Endothelial cell of umbilical vein (primary cell): ENCODE results near the gene ANKRD33B.

Experiments
- EZH2 ChIP-seq: IDR thresholded peaks from 2 replicates; pipeline ENCODE4 v1.6.1; 2012; ENCODE audit warnings: borderline replicate concordance, low read depth, mild to moderate bottlenecking, moderate library complexity, low read length, inconsistent platforms; ENCODE audit not compliant: severe bottlenecking
- FOS ChIP-seq: IDR thresholded peaks from 2 replicates; pipeline ENCODE4 v1.6.1; 2011; ENCODE audit warnings: mild to moderate bottlenecking, low read length, moderate library complexity, borderline replicate concordance; ENCODE audit not compliant: insufficient read depth
- GATA2 ChIP-seq: IDR thresholded peaks from 2 replicates; pipeline ENCODE4 v1.7.0; 2011; ENCODE audit warnings: low read depth, mild to moderate bottlenecking, moderate library complexity, mixed read lengths, low read length; ENCODE audit not compliant: insufficient read length, insufficient read depth
- JUN ChIP-seq: IDR thresholded peaks from 2 replicates; pipeline ENCODE4 v1.6.1; 2011; ENCODE audit warnings: borderline replicate concordance, low read depth; ENCODE audit not compliant: insufficient read length, insufficient read depth
- MYC ChIP-seq: IDR thresholded peaks from one replicate; pipeline ENCODE4 v1.6.1; 2011; ENCODE audit warnings: mild to moderate bottlenecking, low read depth, low read length
- POLR2A ChIP-seq: IDR thresholded peaks from 2 replicates; pipeline ENCODE4 v1.6.1; 2012; ENCODE audit warnings: low read depth, mild to moderate bottlenecking, control low read depth, low read length
- POLR2AphosphoS5 ChIP-seq: IDR thresholded peaks from 2 replicates; pipeline ENCODE4 v1.6.1; 2012; ENCODE audit warnings: low read depth, mild to moderate bottlenecking, control low read depth, low read length, moderate library complexity; ENCODE audit not compliant: insufficient read depth
- TF ChIP-seq, protein P1 (sequence below), 2 donors: IDR thresholded peaks; 1 replicate in 1 of 2; 2 replicates in 1 of 2; pipeline ENCODE4 v1.5.1; 2011; ENCODE audit warnings: low read length in 2 of 2, mild to moderate bottlenecking in 2 of 2, moderate library complexity in 2 of 2, control low read depth in 1 of 2, inconsistent platforms in 1 of 2, low read depth in 1 of 2; ENCODE audit not compliant: insufficient read depth in 1 of 2; ENCODE audit errors: extremely low read depth in 1 of 2
- TF ChIP-seq, protein P2 (sequence below): IDR thresholded peaks from 2 replicates; pipeline ENCODE4 v1.6.1; 2011; ENCODE audit not compliant: insufficient read depth, insufficient read length

DNA sequence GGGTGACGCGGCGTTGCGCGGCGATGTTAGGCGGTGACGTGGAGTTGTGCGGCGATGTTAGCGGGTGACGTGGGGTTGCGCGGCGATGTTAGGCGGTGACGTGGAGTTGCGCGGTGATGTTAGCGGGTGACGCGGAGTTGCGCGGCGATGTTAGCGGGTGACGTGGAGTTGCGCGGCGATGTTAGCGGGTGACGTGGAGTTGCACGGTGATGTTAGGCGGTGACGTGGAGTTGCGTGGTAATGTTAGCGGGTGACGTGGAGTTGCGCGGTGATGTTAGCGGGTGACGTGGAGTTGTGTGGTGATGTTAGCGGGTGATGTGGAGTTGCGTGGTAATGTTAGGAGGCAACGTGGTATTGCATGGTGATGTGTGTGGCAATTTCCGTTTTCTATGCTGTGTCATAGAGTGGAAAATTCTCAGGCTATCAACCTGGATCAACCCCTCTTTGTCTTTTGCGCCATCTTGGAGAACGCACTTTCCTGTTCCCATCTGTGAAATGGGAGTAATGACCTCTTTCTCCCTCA, 76.0 kb downstream of the ANKRD33B start:
- TF ChIP-seq JUN (no peak), EZH2 (no peak), MYC (no peak), POLR2A (no peak), POLR2AphosphoS5 (no peak), FOS (no peak), GATA2 (no peak)
- TF ChIP-seq, protein P1, sequence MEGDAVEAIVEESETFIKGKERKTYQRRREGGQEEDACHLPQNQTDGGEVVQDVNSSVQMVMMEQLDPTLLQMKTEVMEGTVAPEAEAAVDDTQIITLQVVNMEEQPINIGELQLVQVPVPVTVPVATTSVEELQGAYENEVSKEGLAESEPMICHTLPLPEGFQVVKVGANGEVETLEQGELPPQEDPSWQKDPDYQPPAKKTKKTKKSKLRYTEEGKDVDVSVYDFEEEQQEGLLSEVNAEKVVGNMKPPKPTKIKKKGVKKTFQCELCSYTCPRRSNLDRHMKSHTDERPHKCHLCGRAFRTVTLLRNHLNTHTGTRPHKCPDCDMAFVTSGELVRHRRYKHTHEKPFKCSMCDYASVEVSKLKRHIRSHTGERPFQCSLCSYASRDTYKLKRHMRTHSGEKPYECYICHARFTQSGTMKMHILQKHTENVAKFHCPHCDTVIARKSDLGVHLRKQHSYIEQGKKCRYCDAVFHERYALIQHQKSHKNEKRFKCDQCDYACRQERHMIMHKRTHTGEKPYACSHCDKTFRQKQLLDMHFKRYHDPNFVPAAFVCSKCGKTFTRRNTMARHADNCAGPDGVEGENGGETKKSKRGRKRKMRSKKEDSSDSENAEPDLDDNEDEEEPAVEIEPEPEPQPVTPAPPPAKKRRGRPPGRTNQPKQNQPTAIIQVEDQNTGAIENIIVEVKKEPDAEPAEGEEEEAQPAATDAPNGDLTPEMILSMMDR (IDR thresholded peaks at IDR 0.05; ENCODE audit: extremely low read depth in 1 of 2, insufficient read depth in 1 of 2, low read depth in 1 of 2, low read length in 2 of 2) = no peak
- TF ChIP-seq, protein P2, sequence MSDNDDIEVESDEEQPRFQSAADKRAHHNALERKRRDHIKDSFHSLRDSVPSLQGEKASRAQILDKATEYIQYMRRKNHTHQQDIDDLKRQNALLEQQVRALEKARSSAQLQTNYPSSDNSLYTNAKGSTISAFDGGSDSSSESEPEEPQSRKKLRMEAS = no peak
